Activated T-helper 2 cell treated with anti-CD3 and anti-CD28 coated beads, Interferon-gamma antibody, Interleukin-2, Interleukin-4, amounts not matched to agents 10 μg/mL and 5 μg/mL and 100 μg/mL, durations not matched to agents 14 hours and 24 hours and 36 hours (primary cell): ENCODE measurements around the gene MYO5A. TPM values are rescaled to one million over a fixed set of nuclear protein-coding genes. Genes with fewer than 3 reads are reported as not detected.

Experiments used
- DNase-seq: peaks from one replicate; pipeline ENCODE4 v3.0.0; 2021; ENCODE audit warnings: low spot score
- H3K27ac Mint-ChIP-seq: one replicate; pipeline ENCODE4 v1.8.0; 2021; ENCODE audit warnings: mixed read lengths
- H3K27me3 Mint-ChIP-seq: one replicate; pipeline ENCODE4 v1.8.0; 2021; ENCODE audit warnings: low read depth, mixed read lengths
- H3K36me3 Mint-ChIP-seq: one replicate; pipeline ENCODE4 v1.8.0; 2021; ENCODE audit warnings: low read depth, mixed read lengths
- H3K4me1 Mint-ChIP-seq: one replicate; pipeline ENCODE4 v1.8.0; 2021; ENCODE audit warnings: low read depth, mixed read lengths
- H3K4me3 Mint-ChIP-seq: one replicate; pipeline ENCODE4 v1.8.0; 2021; ENCODE audit warnings: low read depth, mild to moderate bottlenecking, moderate library complexity, mixed read lengths
- H3K9me3 Mint-ChIP-seq: one replicate; pipeline ENCODE4 v1.8.0; 2021; ENCODE audit warnings: mixed read lengths
- intact Hi-C: fragments of 100-400 bp; cut with micrococcal nuclease; formaldehyde crosslinking; loops from one replicate; pipeline ENCODE4 v1.15.1; 2023
- total RNA-seq: library from RNA; stranded (reverse); gene quantifications from 2 replicates; pipeline ENCODE4 v1.2.3, GENCODE V29; 2022

MYO5A gene
- total RNA-seq, 1 donor from 2014 or later: 23.6 TPM

GRCh38 chr15:52357949-52358348 is 170.7 kb downstream of the MYO5A start:
- intact Hi-C loops: no loop called here
- no peak overlapping the region for H3K27ac Mint-ChIP-seq

GRCh38 chr15:52352086-52352485 is 176.6 kb downstream of the MYO5A start:
- H3K4me3 Mint-ChIP-seq: no peak overlapping the region
- peaks cover 3% of the 10 kb centered on the region for H3K4me1 Mint-ChIP-seq
- H3K9me3 Mint-ChIP-seq: no peaks in the 10 kb centered on the region
- H3K27me3 Mint-ChIP-seq: no peaks in the 10 kb centered on the region
- intact Hi-C loops: no loop called here
- peaks cover 23% of the 10 kb centered on the region for H3K36me3 Mint-ChIP-seq
- DNase-seq: no peak
- H3K27ac Mint-ChIP-seq: no peak overlapping the region

More at GRCh38 chr15:52357949-52358348, 170.7 kb downstream of the MYO5A start:
- no peaks in the 10 kb centered on the region for H3K9me3 Mint-ChIP-seq
- no peaks in the 10 kb centered on the region for H3K27me3 Mint-ChIP-seq
- peaks cover 27% of the 10 kb centered on the region for H3K36me3 Mint-ChIP-seq
- no peak for DNase-seq
- H3K4me1 Mint-ChIP-seq: no peaks in the 10 kb centered on the region
- no peak overlapping the region for H3K4me3 Mint-ChIP-seq

GRCh38 chr15:52351206-52351908 is 177.3 kb downstream of the MYO5A start:
- no peak for DNase-seq
- Mint-ChIP-seq H3K9me3 (no peaks in the 10 kb centered on the region), H3K27ac (no peak overlapping the region), H3K36me3 (peaks cover 23% of the 10 kb centered on the region), H3K4me1 (peaks cover 4% of the 10 kb centered on the region), H3K4me3 (no peak overlapping the region), H3K27me3 (no peaks in the 10 kb centered on the region)
- intact Hi-C loops: no loop called here

- Mint-ChIP-seq H3K27me3 (no peaks in the 10 kb centered on the region), H3K4me1 (peaks cover 4% of the 10 kb centered on the region)
Measured at GRCh38 chr15:52350423-52350822, 178.3 kb downstream of the MYO5A start.

GRCh38 chr15:52349052-52349700 is 179.5 kb downstream of the MYO5A start:
- Mint-ChIP-seq H3K36me3 (peaks cover 20% of the 10 kb centered on the region), H3K4me1 (peaks cover 7% of the 10 kb centered on the region), H3K27me3 (no peaks in the 10 kb centered on the region), H3K4me3 (no peak overlapping the region), H3K27ac (no peak overlapping the region), H3K9me3 (no peaks in the 10 kb centered on the region)
- intact Hi-C loops: no loop called here
- no peak for DNase-seq

More at GRCh38 chr15:52350423-52350822, 178.3 kb downstream of the MYO5A start:
- no peak overlapping the region for H3K27ac Mint-ChIP-seq
- H3K36me3 Mint-ChIP-seq: peaks cover 20% of the 10 kb centered on the region
- DNase-seq: no peak
- intact Hi-C loops: no loop called here
- H3K4me3 Mint-ChIP-seq: no peak overlapping the region
- no peaks in the 10 kb centered on the region for H3K9me3 Mint-ChIP-seq

- Mint-ChIP-seq H3K4me1 (peaks cover 9% of the 10 kb centered on the region), H3K27me3 (no peaks in the 10 kb centered on the region)
- no peak for DNase-seq
Measured at GRCh38 chr15:52348056-52348745, 180.5 kb downstream of the MYO5A start.

GRCh38 chr15:52344592-52344991 is 184.1 kb downstream of the MYO5A start:
- Mint-ChIP-seq H3K27ac (no peak overlapping the region), H3K27me3 (no peaks in the 10 kb centered on the region), H3K4me3 (no peak overlapping the region), H3K4me1 (peaks cover 9% of the 10 kb centered on the region), H3K9me3 (no peaks in the 10 kb centered on the region), H3K36me3 (peaks cover 6% of the 10 kb centered on the region)
- no peak for DNase-seq
- intact Hi-C loops: no loop called here

More at GRCh38 chr15:52348056-52348745, 180.5 kb downstream of the MYO5A start:
- H3K4me3 Mint-ChIP-seq: no peak overlapping the region
- H3K9me3 Mint-ChIP-seq: no peaks in the 10 kb centered on the region
- H3K27ac Mint-ChIP-seq: no peak overlapping the region
- peaks cover 16% of the 10 kb centered on the region for H3K36me3 Mint-ChIP-seq
- intact Hi-C loops: no loop called here

- Mint-ChIP-seq H3K4me3 (no peak overlapping the region), H3K4me1 (peaks cover 9% of the 10 kb centered on the region), H3K36me3 (peaks cover 6% of the 10 kb centered on the region), H3K27me3 (no peaks in the 10 kb centered on the region), H3K9me3 (no peaks in the 10 kb centered on the region), H3K27ac (no peak overlapping the region)
- intact Hi-C loops: no loop called here
- no peak for DNase-seq
Measured at GRCh38 chr15:52343831-52344230, 184.8 kb downstream of the MYO5A start.

- intact Hi-C loops: no loop called here
- Mint-ChIP-seq H3K27me3 (no peaks in the 10 kb centered on the region), H3K27ac (no peak overlapping the region), H3K4me3 (no peak overlapping the region), H3K36me3 (no peaks in the 10 kb centered on the region), H3K4me1 (peaks cover 19% of the 10 kb centered on the region), H3K9me3 (no peaks in the 10 kb centered on the region)
- DNase-seq: no peak
Measured at GRCh38 chr15:52340093-52340492, 188.6 kb downstream of the MYO5A start.

- no peak for DNase-seq
- Mint-ChIP-seq H3K4me1 (peaks cover 15% of the 10 kb centered on the region), H3K4me3 (no peak overlapping the region), H3K9me3 (no peaks in the 10 kb centered on the region), H3K36me3 (peaks cover 4% of the 10 kb centered on the region), H3K27ac (no peak overlapping the region), H3K27me3 (no peaks in the 10 kb centered on the region)
- intact Hi-C loops: no loop called here
Measured at GRCh38 chr15:52338891-52339290, 189.8 kb downstream of the MYO5A start.

GRCh38 chr15:52338058-52338457 is 190.6 kb downstream of the MYO5A start:
- peaks cover 4% of the 10 kb centered on the region for H3K36me3 Mint-ChIP-seq
- H3K27me3 Mint-ChIP-seq: no peaks in the 10 kb centered on the region
- no peak for DNase-seq
- intact Hi-C loops: no loop called here
- no peak overlapping the region for H3K27ac Mint-ChIP-seq
- H3K4me3 Mint-ChIP-seq: no peak overlapping the region
- no peaks in the 10 kb centered on the region for H3K9me3 Mint-ChIP-seq
- H3K4me1 Mint-ChIP-seq: peaks cover 16% of the 10 kb centered on the region

- no peak for DNase-seq
- no peaks in the 10 kb centered on the region for H3K27me3 Mint-ChIP-seq
- intact Hi-C loops: no loop called here
- H3K9me3 Mint-ChIP-seq: no peaks in the 10 kb centered on the region
- H3K27ac Mint-ChIP-seq: peak overlapping the region; percentile 23
- H3K36me3 Mint-ChIP-seq: peaks cover 7% of the 10 kb centered on the region
- H3K4me3 Mint-ChIP-seq: no peak overlapping the region
- H3K4me1 Mint-ChIP-seq: peaks cover 21% of the 10 kb centered on the region
Measured at GRCh38 chr15:52337198-52337853, 191.4 kb downstream of the MYO5A start.
